Activated CD4-positive, alpha-beta T cell treated with anti-CD3 and anti-CD28 coated beads, Interleukin-2, Interleukin-6, amounts not matched to agents 100 ng/mL and 50 ng/mL, durations not matched to agents 16 hours and 8 hours (primary cell): ENCODE data around the gene ACAP3.
A peak's percentile ranks its signal among the peaks of the same experiment; 100 is the strongest.

ENCODE experiments used
- DNase-seq: peaks from one replicate; pipeline ENCODE4 v3.0.0-alpha.2; 2020

The ACAP3 gene

DNA sequence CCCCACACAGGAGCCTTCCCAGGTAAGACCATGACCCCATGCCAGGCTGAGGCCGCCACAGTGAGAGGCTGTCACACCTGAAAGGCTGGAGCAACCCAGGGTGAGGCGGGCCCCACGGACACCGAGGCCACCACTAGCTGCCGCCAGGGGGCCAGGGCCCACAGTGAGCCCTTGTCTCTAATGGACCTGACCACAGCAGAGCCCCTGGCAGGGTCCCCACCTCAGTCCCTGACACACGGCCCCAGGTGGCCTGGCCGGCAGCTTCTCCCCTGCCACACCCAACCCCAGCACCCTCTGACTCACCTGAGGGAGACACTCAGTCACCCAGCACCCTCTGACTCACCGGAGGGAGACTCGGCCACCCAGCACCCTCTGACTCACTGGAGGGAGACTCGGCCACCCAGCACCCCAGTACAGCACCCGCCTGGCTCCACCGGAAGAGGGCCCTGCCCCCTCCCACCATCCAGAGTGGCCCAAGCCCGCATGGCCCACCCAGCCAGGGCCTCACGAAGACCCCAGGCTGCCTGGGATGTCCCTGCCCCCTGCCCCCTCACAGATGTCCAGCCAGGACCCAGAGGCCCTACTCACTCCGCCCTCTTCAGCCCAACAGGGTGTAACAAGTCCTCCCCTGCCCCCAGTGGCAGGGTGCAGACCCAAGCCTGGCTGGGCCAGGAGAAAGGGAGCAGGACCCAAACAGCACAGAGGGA lies 37.1 kb upstream of the ACAP3 start:
- peak; percentile 69 for DNase-seq

GRCh38 chr1:1343811-1344421 lies 36.2 kb upstream of the ACAP3 start:
- DNase-seq: no peak

- DNase-seq: no peak
These were observed 34.9 kb upstream of the ACAP3 start for GRCh38 chr1:1342584-1343115.

- no peak for DNase-seq
These were observed 34.4 kb upstream of the ACAP3 start for GRCh38 chr1:1342061-1342562.

GRCh38 chr1:1341549-1342021 lies 33.9 kb upstream of the ACAP3 start:
- no peak for DNase-seq

DNA sequence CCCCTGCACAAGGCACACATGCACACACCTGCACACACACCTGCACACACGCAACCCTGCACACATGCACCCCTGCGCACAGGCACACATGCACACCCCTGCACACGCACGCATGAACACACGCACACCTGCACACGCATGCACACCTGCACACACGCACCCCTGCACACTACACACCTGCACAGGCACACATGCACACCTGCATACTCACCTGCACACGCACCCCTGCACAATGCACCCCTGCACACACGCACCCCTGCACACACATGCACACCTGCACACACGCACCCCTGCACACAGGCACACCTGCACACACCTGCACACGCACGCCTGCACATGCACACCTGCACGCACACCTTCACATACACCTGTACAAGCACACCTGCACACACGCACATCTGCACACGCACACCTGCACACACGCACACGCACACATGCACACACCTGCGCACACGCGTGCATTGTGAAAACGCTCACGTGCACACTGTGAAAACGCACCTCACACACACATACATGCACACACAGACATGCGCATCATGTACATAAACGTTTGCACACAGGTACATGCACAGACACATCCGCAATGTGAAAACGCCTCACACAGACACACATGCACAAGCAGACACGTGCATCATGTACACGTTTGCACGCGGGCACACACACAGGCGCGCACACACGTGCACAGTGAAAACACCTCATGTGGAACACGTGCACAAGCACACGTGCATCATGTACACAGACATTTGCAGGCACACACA lies 33.2 kb upstream of the ACAP3 start:
- no peak for DNase-seq

GRCh38 chr1:1340185-1340584 lies 32.5 kb upstream of the ACAP3 start:
- DNase-seq: no peak

GRCh38 chr1:1338278-1338677 lies 30.5 kb upstream of the ACAP3 start:
- DNase-seq: no peak

DNA sequence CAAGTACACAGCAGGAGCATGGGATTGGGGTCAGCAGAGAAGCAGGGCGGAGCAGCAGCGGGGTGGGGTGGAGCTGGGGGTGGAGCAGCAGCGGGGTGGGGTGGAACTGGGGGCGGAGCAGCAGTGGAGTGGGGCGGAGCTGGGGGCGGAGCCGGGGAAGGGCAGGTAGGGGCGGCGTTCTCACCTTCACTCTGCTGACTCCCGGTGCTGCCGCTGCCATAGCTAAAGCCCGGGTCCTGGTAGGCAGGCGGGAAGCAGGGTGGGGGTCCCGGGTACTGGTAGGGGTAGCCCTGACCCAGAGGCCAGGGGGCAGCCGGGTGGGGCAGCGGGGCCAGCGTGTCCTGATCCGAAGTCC lies 30.0 kb upstream of the ACAP3 start:
- peak; percentile 62 for DNase-seq

GRCh38 chr1:1336931-1337792 lies 29.4 kb upstream of the ACAP3 start:
- no peak for DNase-seq

- no peak for DNase-seq
These were observed 28.7 kb upstream of the ACAP3 start for GRCh38 chr1:1336446-1336845.

GRCh38 chr1:1335792-1336248 lies 28.1 kb upstream of the ACAP3 start:
- DNase-seq: no peak

DNA sequence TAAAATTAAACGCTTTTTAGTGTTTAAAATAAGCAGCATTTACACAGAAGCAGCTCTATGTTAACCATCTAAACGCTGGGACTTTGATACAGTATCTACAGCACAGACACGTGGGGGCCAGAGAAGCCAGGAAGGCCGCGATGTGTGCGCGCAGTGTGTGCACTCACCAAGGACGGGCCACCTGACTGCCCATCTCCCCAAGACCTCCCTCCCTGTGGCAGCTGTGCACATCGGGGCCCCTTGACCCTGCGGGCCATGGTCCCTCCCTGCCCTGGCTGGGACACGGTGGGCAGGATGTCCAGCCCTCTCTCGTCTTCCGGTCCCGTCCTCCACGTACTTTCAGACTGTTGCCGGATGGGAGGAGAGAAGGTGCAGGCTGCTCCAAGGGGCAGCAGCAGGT lies 27.6 kb upstream of the ACAP3 start:
- no peak for DNase-seq

GRCh38 chr1:1334835-1335234 lies 27.1 kb upstream of the ACAP3 start:
- DNase-seq: no peak

DNA sequence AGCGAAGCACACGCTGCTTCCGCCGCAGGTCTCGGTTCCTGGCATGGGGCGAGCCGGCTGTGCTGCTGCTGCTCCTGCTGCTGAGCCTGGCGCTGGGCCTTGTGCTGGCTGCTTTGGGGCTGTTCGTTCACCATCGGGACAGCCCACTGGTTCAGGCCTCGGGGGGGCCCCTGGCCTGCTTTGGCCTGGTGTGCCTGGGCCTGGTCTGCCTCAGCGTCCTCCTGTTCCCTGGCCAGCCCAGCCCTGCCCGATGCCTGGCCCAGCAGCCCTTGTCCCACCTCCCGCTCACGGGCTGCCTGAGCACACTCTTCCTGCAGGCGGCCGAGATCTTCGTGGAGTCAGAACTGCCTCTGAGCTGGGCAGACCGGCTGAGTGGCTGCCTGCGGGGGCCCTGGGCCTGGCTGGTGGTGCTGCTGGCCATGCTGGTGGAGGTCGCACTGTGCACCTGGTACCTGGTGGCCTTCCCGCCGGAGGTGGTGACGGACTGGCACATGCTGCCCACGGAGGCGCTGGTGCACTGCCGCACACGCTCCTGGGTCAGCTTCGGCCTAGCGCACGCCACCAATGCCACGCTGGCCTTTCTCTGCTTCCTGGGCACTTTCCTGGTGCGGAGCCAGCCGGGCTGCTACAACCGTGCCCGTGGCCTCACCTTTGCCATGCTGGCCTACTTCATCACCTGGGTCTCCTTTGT lies 26.0 kb upstream of the ACAP3 start:
- no peak for DNase-seq

DNA sequence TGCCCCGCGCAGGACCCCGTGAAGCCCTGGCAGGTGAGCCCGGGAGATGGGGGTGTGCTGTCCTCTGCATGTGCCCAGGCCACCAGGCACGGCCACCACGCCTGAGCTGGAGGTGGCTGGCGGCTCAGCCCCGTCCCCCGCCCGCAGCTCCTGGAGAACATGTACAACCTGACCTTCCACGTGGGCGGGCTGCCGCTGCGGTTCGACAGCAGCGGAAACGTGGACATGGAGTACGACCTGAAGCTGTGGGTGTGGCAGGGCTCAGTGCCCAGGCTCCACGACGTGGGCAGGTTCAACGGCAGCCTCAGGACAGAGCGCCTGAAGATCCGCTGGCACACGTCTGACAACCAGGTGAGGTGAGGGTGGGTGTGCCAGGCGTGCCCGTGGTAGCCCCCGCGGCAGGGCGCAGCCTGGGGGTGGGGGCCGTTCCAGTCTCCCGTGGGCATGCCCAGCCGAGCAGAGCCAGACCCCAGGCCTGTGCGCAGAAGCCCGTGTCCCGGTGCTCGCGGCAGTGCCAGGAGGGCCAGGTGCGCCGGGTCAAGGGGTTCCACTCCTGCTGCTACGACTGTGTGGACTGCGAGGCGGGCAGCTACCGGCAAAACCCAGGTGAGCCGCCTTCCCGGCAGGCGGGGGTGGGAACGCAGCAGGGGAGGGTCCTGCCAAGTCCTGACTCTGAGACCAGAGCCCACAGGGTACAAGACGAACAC lies 25.2 kb upstream of the ACAP3 start:
- no peak for DNase-seq

DNA sequence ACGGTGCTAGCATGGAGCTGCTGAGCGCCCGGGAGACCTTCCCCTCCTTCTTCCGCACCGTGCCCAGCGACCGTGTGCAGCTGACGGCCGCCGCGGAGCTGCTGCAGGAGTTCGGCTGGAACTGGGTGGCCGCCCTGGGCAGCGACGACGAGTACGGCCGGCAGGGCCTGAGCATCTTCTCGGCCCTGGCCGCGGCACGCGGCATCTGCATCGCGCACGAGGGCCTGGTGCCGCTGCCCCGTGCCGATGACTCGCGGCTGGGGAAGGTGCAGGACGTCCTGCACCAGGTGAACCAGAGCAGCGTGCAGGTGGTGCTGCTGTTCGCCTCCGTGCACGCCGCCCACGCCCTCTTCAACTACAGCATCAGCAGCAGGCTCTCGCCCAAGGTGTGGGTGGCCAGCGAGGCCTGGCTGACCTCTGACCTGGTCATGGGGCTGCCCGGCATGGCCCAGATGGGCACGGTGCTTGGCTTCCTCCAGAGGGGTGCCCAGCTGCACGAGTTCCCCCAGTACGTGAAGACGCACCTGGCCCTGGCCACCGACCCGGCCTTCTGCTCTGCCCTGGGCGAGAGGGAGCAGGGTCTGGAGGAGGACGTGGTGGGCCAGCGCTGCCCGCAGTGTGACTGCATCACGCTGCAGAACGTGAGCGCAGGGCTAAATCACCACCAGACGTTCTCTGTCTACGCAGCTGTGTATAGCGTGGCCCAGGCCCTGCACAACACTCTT lies 24.5 kb upstream of the ACAP3 start:
- DNase-seq: no peak

DNA sequence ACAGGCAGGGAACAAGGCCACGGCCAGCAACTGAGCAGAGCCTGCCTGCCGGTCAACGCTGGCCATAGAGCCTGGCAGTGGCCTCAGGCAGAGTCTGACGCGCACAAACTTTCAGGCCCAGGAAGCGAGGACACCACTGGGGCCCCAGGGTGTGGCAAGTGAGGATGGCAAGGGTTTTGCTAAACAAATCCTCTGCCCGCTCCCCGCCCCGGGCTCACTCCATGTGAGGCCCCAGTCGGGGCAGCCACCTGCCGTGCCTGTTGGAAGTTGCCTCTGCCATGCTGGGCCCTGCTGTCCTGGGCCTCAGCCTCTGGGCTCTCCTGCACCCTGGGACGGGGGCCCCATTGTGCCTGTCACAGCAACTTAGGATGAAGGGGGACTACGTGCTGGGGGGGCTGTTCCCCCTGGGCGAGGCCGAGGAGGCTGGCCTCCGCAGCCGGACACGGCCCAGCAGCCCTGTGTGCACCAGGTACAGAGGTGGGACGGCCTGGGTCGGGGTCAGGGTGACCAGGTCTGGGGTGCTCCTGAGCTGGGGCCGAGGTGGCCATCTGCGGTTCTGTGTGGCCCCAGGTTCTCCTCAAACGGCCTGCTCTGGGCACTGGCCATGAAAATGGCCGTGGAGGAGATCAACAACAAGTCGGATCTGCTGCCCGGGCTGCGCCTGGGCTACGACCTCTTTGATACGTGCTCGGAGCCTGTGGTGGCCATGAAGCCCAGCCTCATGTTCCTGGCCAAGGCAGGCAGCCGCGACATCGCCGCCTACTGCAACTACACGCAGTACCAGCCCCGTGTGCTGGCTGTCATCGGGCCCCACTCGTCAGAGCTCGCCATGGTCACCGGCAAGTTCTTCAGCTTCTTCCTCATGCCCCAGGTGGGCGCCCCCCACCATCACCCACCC lies 23.6 kb upstream of the ACAP3 start, which contains the start of gene TAS1R3:
TSS of gene TAS1R3 (plus strand) at position 213 of the 898 bp plus-strand sequence. CDS start at position 279, 66 bp downstream.
- DNase-seq: no peak

GRCh38 chr1:1330366-1331067 lies 22.8 kb upstream of the ACAP3 start:
- no peak for DNase-seq
